Ovary (tissue), 3 donors: ENCODE data around the gene ANKFN1.

Source experiments
- EP300 ChIP-seq: sonication (generic); formaldehyde crosslinking; IDR thresholded peaks from one replicate; pipeline ENCODE4 v1.6.1; 2017; ENCODE audit warnings: antibody characterized with exemption
- POLR2A ChIP-seq: fragments of 450-650 bp; IDR thresholded peaks from one replicate; pipeline ENCODE4 v1.6.1; 2017; ENCODE audit warnings: antibody characterized with exemption, mild to moderate bottlenecking, moderate library complexity
- TF ChIP-seq, protein P1 (sequence below), 3 donors: fragments of 450-650 bp in 2 of 3; fragments of 200-600 bp in 1 of 3; IDR thresholded peaks; one replicate each; pipeline versions ENCODE4 v1.5.1 to v1.8.0; 2016 to 2022; ENCODE audit warnings: antibody characterized with exemption in 3 of 3, mild to moderate bottlenecking in 1 of 3
- donor health status: DM: no; HTN: no; CAD: no.

DNA sequence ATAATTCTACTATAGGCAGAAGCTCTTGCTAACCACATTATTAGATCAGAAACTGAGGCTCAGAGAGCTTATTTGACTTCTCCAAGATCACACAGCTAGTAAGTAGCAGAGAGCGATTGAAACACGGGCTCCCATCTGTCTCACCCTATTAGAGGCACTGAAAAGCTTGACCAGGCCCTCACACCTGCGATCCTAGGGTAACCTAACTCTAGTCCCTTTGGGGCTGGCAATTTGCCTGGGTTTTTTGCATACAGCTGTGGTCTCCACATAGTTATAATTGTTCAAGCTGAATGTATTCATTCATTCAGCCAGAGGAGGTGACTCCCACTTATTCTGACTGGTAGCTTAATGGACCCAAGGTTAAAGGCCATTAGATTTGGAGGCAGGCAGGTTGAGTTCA is 121.2 kb downstream of the ANKFN1 start:
- TF ChIP-seq, protein P1, sequence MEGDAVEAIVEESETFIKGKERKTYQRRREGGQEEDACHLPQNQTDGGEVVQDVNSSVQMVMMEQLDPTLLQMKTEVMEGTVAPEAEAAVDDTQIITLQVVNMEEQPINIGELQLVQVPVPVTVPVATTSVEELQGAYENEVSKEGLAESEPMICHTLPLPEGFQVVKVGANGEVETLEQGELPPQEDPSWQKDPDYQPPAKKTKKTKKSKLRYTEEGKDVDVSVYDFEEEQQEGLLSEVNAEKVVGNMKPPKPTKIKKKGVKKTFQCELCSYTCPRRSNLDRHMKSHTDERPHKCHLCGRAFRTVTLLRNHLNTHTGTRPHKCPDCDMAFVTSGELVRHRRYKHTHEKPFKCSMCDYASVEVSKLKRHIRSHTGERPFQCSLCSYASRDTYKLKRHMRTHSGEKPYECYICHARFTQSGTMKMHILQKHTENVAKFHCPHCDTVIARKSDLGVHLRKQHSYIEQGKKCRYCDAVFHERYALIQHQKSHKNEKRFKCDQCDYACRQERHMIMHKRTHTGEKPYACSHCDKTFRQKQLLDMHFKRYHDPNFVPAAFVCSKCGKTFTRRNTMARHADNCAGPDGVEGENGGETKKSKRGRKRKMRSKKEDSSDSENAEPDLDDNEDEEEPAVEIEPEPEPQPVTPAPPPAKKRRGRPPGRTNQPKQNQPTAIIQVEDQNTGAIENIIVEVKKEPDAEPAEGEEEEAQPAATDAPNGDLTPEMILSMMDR (IDR thresholded peaks at IDR 0.05) = no peak
- TF ChIP-seq POLR2A (no peak), EP300 (no peak)
